Endodermal cell (in vitro differentiated cells): Measurements from ENCODE around the gene MRTFB. TPM values are rescaled to one million over a fixed set of nuclear protein-coding genes. Genes with fewer than 3 reads are reported as not detected.

Experiments used
- DNase-seq: peaks from one replicate; pipeline ENCODE4 v3.0.0-alpha.2; 2017
- H3K27ac ChIP-seq: 2 replicates; pipeline ENCODE4 v1.5.1; 2013; ENCODE audit warnings: mild to moderate bottlenecking, low read depth, low read length, moderate library complexity
- H3K27me3 ChIP-seq: 2 replicates; pipeline ENCODE4 v1.6.1; 2013; ENCODE audit warnings: mild to moderate bottlenecking, low read length, moderate library complexity; ENCODE audit not compliant: insufficient read depth, control insufficient read depth, poor library complexity, severe bottlenecking
- H3K36me3 ChIP-seq: 2 replicates; pipeline ENCODE4 v1.7.0; 2013; ENCODE audit warnings: mild to moderate bottlenecking, low read length, moderate library complexity; ENCODE audit not compliant: control insufficient read depth, insufficient read depth
- H3K4me1 ChIP-seq: one replicate; pipeline ENCODE4 v1.7.0; 2013; ENCODE audit warnings: low read length; ENCODE audit not compliant: control insufficient read depth, insufficient read depth
- H3K4me3 ChIP-seq: 2 replicates; pipeline ENCODE4 v1.5.1; 2013; ENCODE audit warnings: mild to moderate bottlenecking, low read length, moderate library complexity
- H3K9ac ChIP-seq: 2 replicates; pipeline ENCODE4 v1.6.1; 2013; ENCODE audit warnings: mild to moderate bottlenecking, low read length, moderate library complexity; ENCODE audit not compliant: poor library complexity, severe bottlenecking; ENCODE audit errors: extremely low read depth
- H3K9me3 ChIP-seq: 2 replicates; pipeline ENCODE4 v1.6.1; 2013; ENCODE audit warnings: mild to moderate bottlenecking, low read length, moderate library complexity; ENCODE audit not compliant: control insufficient read depth
- H3K27ac Mint-ChIP-seq: 2 replicates; pipeline ENCODE4 v1.8.0; 2020; ENCODE audit warnings: mixed read lengths
- H3K27me3 Mint-ChIP-seq: 2 replicates; pipeline ENCODE4 v1.8.0; 2021; ENCODE audit warnings: mild to moderate bottlenecking, mixed read lengths; ENCODE audit not compliant: insufficient read depth
- H3K36me3 Mint-ChIP-seq: 2 replicates; pipeline ENCODE4 v1.8.0; 2020; ENCODE audit warnings: low read depth, mixed read lengths
- H3K4me1 Mint-ChIP-seq: 2 replicates; pipeline ENCODE4 v1.8.0; 2020; ENCODE audit warnings: mixed read lengths
- H3K4me3 Mint-ChIP-seq: 2 replicates; pipeline ENCODE4 v1.8.0; 2020; ENCODE audit warnings: mild to moderate bottlenecking, moderate library complexity, mixed read lengths
- H3K9me3 Mint-ChIP-seq: 2 replicates; pipeline ENCODE4 v1.8.0; 2020; ENCODE audit warnings: mild to moderate bottlenecking, mixed read lengths
- CTCF ChIP-seq: fragments of 200-600 bp; sonication (generic); conservative IDR thresholded peaks from 2 replicates; pipeline ENCODE4 v1.5.0; 2021; ENCODE audit warnings: antibody characterized with exemption, mild to moderate bottlenecking
- WGBS, 2 experiments: methylation state at CpG; one replicate each; pipeline versions ENCODE4 v1.1.5 to v1.1.7; 2013; ENCODE audit warnings: missing lambda C conversion rate in 2 of 2, mixed read lengths in 1 of 2; ENCODE audit not compliant: insufficient coverage in 1 of 2, insufficient read length in 1 of 2; 5-methylcytosine and 5-hydroxymethylcytosine counted together
- total RNA-seq, 2 donors: library from RNA; stranded (reverse); fragmentation: NEBNext Ultra II Directional in 1 of 2; extraction: Animal tissue kit (Norgen Biotek cat#: 25700) in 1 of 2; gene quantifications; 2 replicates in 1 of 2; 3 replicates in 1 of 2; pipeline ENCODE4 v1.2.1, GENCODE V29; 2021

The MRTFB gene
- total RNA-seq, 2 donors from 2014 or later = 49.4 to 58.6 TPM

DNA sequence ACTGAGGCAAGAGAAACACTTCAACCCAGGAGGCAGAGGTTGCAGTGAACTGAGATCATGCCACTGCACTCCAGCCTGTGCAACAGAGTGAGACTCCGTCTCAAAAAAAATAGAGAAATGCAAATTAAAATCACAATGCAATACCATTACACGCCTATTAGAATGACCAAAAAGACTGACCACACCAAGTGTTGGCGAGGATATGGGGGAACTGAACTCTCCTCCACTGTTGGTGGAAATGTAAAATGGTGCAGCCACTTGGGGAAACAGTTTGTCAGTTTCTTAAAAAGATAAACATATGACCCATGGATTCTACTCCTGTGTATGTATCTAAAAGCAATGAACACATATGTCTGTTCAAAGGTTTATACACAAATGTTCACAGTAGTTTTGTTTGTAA is 204.8 kb downstream of the MRTFB start:
- no peak for TF ChIP-seq CTCF
- no peak overlapping the region for H3K27ac Mint-ChIP-seq
- no peaks in the 10 kb centered on the region for H3K4me1 ChIP-seq
- H3K27me3 ChIP-seq = no peaks in the 10 kb centered on the region
- peaks cover 20% of the 10 kb centered on the region for H3K9me3 Mint-ChIP-seq
- peaks cover 6% of the 10 kb centered on the region for H3K9me3 ChIP-seq
- peaks cover 4% of the 10 kb centered on the region for H3K4me1 Mint-ChIP-seq
- DNase-seq = no peak
- no peak overlapping the region for H3K4me3 Mint-ChIP-seq
- no peak overlapping the region for H3K4me3 ChIP-seq
- no peaks in the 10 kb centered on the region for H3K36me3 ChIP-seq
- H3K36me3 Mint-ChIP-seq = peaks cover 8% of the 10 kb centered on the region
- WGBS, 2 experiments = 80 to 94% methylated on average over 2 to 3 of the region's 3 CpGs
- H3K27me3 Mint-ChIP-seq = no peaks in the 10 kb centered on the region
- H3K27ac ChIP-seq = no peak overlapping the region
- no peak overlapping the region for H3K9ac ChIP-seq

GRCh38 chr16:14278749-14279148 is 207.6 kb downstream of the MRTFB start:
- no peak overlapping the region for H3K27ac Mint-ChIP-seq
- Histone ChIP-seq H3K27me3 (no peaks in the 10 kb centered on the region), H3K9me3 (no peaks in the 10 kb centered on the region), H3K36me3 (no peaks in the 10 kb centered on the region), H3K4me1 (no peaks in the 10 kb centered on the region), H3K4me3 (no peak overlapping the region), H3K9ac (no peak overlapping the region), H3K27ac (no peak overlapping the region)
- 86 to 88% methylated on average over 2 of the region's 2 CpGs for WGBS, 2 experiments
- no peak for DNase-seq
- no peak for TF ChIP-seq CTCF
- peaks cover 9% of the 10 kb centered on the region for H3K9me3 Mint-ChIP-seq
- no peak overlapping the region for H3K4me3 Mint-ChIP-seq
- no peaks in the 10 kb centered on the region for H3K27me3 Mint-ChIP-seq
- H3K36me3 Mint-ChIP-seq = peaks cover 2% of the 10 kb centered on the region
- H3K4me1 Mint-ChIP-seq = peaks cover 5% of the 10 kb centered on the region

GRCh38 chr16:14280541-14280940 is 209.4 kb downstream of the MRTFB start:
- 88% methylated on average over 2 of the region's 2 CpGs; no CpG with 5 or more reads in 1 of the 2 experiments for WGBS, 2 experiments
- H3K27ac Mint-ChIP-seq = no peak overlapping the region
- no peak for TF ChIP-seq CTCF

More at GRCh38 chr16:14280541-14280940, 209.4 kb downstream of the MRTFB start:
- Histone ChIP-seq H3K9ac (no peak overlapping the region), H3K9me3 (no peaks in the 10 kb centered on the region), H3K27me3 (no peaks in the 10 kb centered on the region), H3K27ac (no peak overlapping the region), H3K4me1 (no peaks in the 10 kb centered on the region), H3K36me3 (no peaks in the 10 kb centered on the region), H3K4me3 (no peak overlapping the region)
- no peak for DNase-seq
- peaks cover 5% of the 10 kb centered on the region for H3K9me3 Mint-ChIP-seq
- peaks cover 11% of the 10 kb centered on the region for H3K4me1 Mint-ChIP-seq
- H3K27me3 Mint-ChIP-seq = no peaks in the 10 kb centered on the region
- no peaks in the 10 kb centered on the region for H3K36me3 Mint-ChIP-seq
- H3K4me3 Mint-ChIP-seq = no peak overlapping the region
